Measurements from ENCODE around the gene KRT7.
"Not testable (repeated sequence)": the region's sequence is repeated elsewhere in the genome, so short reads cannot be mapped to it uniquely, and the experiment has no call there.

DNA sequence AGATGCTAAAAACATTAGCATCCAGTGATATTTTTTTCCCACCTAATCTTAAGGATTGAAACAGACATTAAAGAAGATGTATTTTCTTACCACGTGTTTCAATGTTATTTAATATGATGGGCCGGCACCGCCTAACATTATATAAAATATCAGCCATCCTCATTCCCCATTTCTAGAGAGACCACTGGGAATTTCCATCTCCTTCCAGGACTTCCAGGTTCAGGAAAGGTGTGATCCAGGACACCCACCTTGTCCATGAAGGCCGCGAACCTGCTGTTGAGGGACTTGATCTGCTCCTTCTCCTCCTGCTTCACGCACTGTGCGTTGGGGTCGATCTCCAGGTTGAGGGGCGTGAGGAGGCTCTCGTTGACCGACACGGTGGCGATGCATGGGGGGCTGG lies 24.9 kb downstream of the KRT7 start:
- TF ChIP-seq, protein P1, sequence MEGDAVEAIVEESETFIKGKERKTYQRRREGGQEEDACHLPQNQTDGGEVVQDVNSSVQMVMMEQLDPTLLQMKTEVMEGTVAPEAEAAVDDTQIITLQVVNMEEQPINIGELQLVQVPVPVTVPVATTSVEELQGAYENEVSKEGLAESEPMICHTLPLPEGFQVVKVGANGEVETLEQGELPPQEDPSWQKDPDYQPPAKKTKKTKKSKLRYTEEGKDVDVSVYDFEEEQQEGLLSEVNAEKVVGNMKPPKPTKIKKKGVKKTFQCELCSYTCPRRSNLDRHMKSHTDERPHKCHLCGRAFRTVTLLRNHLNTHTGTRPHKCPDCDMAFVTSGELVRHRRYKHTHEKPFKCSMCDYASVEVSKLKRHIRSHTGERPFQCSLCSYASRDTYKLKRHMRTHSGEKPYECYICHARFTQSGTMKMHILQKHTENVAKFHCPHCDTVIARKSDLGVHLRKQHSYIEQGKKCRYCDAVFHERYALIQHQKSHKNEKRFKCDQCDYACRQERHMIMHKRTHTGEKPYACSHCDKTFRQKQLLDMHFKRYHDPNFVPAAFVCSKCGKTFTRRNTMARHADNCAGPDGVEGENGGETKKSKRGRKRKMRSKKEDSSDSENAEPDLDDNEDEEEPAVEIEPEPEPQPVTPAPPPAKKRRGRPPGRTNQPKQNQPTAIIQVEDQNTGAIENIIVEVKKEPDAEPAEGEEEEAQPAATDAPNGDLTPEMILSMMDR (IDR thresholded peaks at IDR 0.05; ENCODE audit: low read length): not testable (repeated sequence)
- TF ChIP-seq EZH2 (optimal IDR thresholded peaks at IDR 0.05; ENCODE audit: low read depth, low read length): not testable (repeated sequence)
